GM19043 (cell line): Measurements from ENCODE around the gene TJP3.
"Not testable (repeated sequence)": the region's sequence is repeated elsewhere in the genome, so short reads cannot be mapped to it uniquely, and the experiment has no call there.

Experiments
- ATAC-seq: cut with Tn5 transposase; IDR thresholded peaks from one replicate; pipeline ENCODE4 v1.9.1; 2021; ENCODE audit warnings: low read depth; ENCODE audit not compliant: unreplicated experiment

Gene TJP3

GRCh38 chr19:3708207-3708931 is at the start of gene TJP3:
Gene TJP3 (plus strand): TSS chr19:3708384. CDS start chr19:3728433, 20,049 bp downstream.
- ATAC-seq: no peak

- ATAC-seq: no peak
Observed at GRCh38 chr19:3658870-3659745, 49.1 kb upstream of the TJP3 start.

GRCh38 chr19:3659746-3660112 is 48.5 kb upstream of the TJP3 start:
- ATAC-seq: no peak

GRCh38 chr19:3660493-3661219 is 47.5 kb upstream of the TJP3 start:
- ATAC-seq: no peak

- no peak for ATAC-seq
Observed at GRCh38 chr19:3661284-3662238, 46.6 kb upstream of the TJP3 start.

GRCh38 chr19:3663838-3664237 is 44.3 kb upstream of the TJP3 start:
- no peak for ATAC-seq

- ATAC-seq: no peak
Observed at GRCh38 chr19:3664879-3665642, 43.1 kb upstream of the TJP3 start.

GRCh38 chr19:3665681-3666544 is 42.3 kb upstream of the TJP3 start:
- no peak for ATAC-seq

GRCh38 chr19:3666545-3666856 is 41.7 kb upstream of the TJP3 start:
- not testable (repeated sequence) for ATAC-seq

GRCh38 chr19:3667037-3667638 is 41.0 kb upstream of the TJP3 start:
- ATAC-seq: no peak

GRCh38 chr19:3667766-3668165 is 40.4 kb upstream of the TJP3 start:
- no peak for ATAC-seq

- no peak for ATAC-seq
Observed at GRCh38 chr19:3668331-3669081, 39.7 kb upstream of the TJP3 start.

- no peak for ATAC-seq
Observed at GRCh38 chr19:3669082-3669946, 38.9 kb upstream of the TJP3 start.

GRCh38 chr19:3669947-3670795 is 38.0 kb upstream of the TJP3 start:
- ATAC-seq: no peak

GRCh38 chr19:3670796-3671679 is 37.1 kb upstream of the TJP3 start:
- no peak for ATAC-seq
